Right lobe of liver (tissue), 4 donors: Measurements from ENCODE around the gene PCLO.
"Not testable (repeated sequence)": the region's sequence is repeated elsewhere in the genome, so short reads cannot be mapped to it uniquely, and the experiment has no call there.

ENCODE experiments used
- POLR2A ChIP-seq: fragments of 450-650 bp; IDR thresholded peaks from one replicate; pipeline ENCODE4 v1.6.1; 2017; ENCODE audit warnings: antibody characterized with exemption, mild to moderate bottlenecking
- TF ChIP-seq, protein P1 (sequence below), 4 donors: fragments of 200-600 bp in 3 of 4; fragments of 450-650 bp in 1 of 4; IDR thresholded peaks; one replicate each; pipeline versions ENCODE4 v1.5.1 to v1.8.0; 2016 to 2022; ENCODE audit warnings: antibody characterized with exemption in 4 of 4, mild to moderate bottlenecking in 2 of 4
- donor health status: DM: no; HTN: no; CAD: no.
- donor health status: DM: no; HTN: no; CAD: no.
- donor health status: DM: no; HTN: yes; CAD: no.

DNA sequence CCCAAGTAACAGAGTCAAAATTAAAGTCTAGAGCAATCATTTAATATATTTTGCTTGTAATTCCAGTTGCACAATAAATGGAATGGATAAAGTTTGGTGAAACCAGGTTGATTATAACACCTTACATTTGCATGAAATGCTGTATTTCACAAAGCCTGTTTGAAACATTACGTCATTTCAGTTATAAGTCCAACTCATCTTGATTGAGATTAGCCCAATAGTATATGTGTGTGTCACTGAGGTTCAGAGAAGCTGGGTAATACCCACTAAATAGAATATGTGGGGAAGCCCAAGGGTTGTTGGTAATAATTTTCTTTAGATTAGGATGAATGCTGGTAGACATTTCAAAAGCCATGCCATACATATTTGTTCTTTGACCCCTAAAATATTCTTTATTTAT is 456.3 kb downstream of the PCLO start:
- TF ChIP-seq, protein P1, sequence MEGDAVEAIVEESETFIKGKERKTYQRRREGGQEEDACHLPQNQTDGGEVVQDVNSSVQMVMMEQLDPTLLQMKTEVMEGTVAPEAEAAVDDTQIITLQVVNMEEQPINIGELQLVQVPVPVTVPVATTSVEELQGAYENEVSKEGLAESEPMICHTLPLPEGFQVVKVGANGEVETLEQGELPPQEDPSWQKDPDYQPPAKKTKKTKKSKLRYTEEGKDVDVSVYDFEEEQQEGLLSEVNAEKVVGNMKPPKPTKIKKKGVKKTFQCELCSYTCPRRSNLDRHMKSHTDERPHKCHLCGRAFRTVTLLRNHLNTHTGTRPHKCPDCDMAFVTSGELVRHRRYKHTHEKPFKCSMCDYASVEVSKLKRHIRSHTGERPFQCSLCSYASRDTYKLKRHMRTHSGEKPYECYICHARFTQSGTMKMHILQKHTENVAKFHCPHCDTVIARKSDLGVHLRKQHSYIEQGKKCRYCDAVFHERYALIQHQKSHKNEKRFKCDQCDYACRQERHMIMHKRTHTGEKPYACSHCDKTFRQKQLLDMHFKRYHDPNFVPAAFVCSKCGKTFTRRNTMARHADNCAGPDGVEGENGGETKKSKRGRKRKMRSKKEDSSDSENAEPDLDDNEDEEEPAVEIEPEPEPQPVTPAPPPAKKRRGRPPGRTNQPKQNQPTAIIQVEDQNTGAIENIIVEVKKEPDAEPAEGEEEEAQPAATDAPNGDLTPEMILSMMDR (IDR thresholded peaks at IDR 0.05) = not testable (repeated sequence)
- TF ChIP-seq POLR2A = not testable (repeated sequence)
